GM12872 (cell line): Measurements from ENCODE around the gene CCDC192.

ENCODE experiments used
- CTCF ChIP-seq: IDR thresholded peaks from 3 replicates; pipeline ENCODE4 v1.5.1; 2011; ENCODE audit warnings: low read depth, mild to moderate bottlenecking, low read length, moderate library complexity; ENCODE audit not compliant: insufficient read depth

The CCDC192 gene

DNA sequence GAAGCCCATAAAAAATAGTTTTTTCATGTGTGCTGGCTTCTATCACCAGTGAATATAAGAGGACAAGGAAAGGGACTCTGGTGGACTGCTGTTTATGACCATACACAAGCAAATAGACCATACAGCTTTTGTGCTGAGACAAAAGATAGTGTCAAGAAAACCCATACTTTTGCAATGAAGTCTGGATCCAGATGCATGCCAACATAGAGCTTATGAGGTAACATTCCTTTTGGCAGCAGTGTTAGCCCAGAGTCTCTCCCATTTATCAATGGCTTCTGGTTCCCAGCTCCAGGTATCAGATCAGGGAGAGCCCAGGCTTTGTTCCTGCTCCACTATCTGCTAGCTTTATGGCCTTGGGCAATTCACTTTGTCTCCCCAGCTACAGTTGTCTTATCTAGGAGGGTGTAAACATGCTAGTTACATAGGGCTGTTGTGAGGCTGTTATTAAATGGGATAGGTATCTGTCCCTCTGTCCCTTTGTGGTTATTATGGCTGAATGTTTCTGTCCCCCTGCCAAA lies 55.6 kb downstream of the CCDC192 start:
- no peak for TF ChIP-seq CTCF

GRCh38 chr5:127761869-127762268 lies 58.7 kb downstream of the CCDC192 start:
- TF ChIP-seq CTCF = no peak

GRCh38 chr5:127762412-127762811 lies 59.2 kb downstream of the CCDC192 start:
- TF ChIP-seq CTCF = no peak

GRCh38 chr5:127766676-127767335 lies 63.6 kb downstream of the CCDC192 start:
- no peak for TF ChIP-seq CTCF

DNA sequence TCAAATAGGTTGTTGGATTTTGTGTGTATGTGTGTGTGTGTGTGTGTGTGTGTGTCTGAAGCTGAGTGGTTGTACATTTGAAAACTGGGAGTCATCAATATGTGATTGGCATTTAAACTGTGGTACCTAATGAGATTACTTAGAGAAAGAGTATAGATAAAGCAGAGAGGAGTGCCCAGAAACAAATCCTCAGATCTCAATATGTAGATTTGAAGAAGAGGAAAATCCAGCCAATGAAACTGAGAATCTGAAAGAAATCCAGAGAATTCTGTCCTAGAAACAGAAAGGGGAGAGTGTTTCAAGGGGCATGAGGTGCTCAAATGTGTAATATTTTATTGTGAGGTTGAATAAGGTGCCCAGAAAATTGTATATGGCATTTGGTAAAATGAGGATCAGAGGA lies 66.2 kb downstream of the CCDC192 start:
- no peak for TF ChIP-seq CTCF

- no peak for TF ChIP-seq CTCF
These were observed 67.1 kb downstream of the CCDC192 start for GRCh38 chr5:127770272-127770671.

DNA sequence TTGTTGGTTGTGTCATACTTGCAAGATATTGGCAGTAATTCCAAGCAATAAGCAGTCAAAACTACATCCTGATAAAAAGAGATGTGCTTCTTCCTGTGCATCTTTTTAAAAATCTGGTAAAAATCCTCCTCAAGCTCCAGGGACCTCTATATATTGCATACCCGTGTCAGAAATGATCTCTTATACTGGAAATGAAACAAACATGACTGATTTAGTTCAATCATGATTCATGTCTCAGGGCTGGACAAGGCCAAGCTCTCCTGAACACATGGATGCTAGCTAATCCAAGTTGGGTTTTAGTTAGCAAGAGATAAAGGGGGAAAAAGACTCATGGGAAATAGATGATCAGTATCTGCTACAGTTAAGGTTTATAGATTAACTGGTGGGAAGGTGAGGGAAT lies 69.3 kb downstream of the CCDC192 start:
- no peak for TF ChIP-seq CTCF
